ENCODE data around the gene LYPLA2.

LYPLA2 gene

GRCh38 chr1:23790696-23791515, at the start of gene LYPLA2:
Gene LYPLA2 (plus strand): TSS chr1:23791145. CDS start chr1:23792683, 1,538 bp downstream.
- DNase-seq = peak; percentile 51

GRCh38 chr1:23741609-23742008, 49.3 kb upstream of the LYPLA2 start:
- no peak for DNase-seq

- DNase-seq = peak; percentile 5
Observed at GRCh38 chr1:23742670-23743286, 48.2 kb upstream of the LYPLA2 start.

GRCh38 chr1:23743287-23744152, 47.4 kb upstream of the LYPLA2 start, which contains the start of gene ELOA:
Gene ELOA (plus strand): TSS chr1:23743471. CDS start chr1:23743504, 33 bp downstream.
- no peak for DNase-seq

- peak; percentile 14 for DNase-seq
Observed at GRCh38 chr1:23745515-23745914, 45.4 kb upstream of the LYPLA2 start.

DNA sequence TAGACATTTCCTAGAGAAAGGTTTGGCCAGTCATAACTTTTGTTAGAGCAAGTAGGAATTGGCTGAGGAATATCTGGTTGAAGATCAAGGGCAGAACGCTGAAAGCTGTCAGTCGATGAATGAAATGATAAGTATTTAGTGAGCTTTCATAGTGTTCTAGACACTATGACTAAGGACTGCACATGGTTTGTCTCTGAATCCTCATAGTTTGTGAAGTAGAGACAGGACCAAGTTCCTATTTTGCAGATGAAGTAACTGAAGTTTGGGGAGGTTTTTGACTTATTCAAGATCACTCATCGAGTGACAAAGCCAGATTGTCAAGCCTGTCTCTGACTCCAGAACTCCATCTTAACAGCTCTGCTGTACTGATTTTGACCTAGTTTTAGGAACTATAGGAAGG, 42.9 kb upstream of the LYPLA2 start:
- DNase-seq = no peak

DNA sequence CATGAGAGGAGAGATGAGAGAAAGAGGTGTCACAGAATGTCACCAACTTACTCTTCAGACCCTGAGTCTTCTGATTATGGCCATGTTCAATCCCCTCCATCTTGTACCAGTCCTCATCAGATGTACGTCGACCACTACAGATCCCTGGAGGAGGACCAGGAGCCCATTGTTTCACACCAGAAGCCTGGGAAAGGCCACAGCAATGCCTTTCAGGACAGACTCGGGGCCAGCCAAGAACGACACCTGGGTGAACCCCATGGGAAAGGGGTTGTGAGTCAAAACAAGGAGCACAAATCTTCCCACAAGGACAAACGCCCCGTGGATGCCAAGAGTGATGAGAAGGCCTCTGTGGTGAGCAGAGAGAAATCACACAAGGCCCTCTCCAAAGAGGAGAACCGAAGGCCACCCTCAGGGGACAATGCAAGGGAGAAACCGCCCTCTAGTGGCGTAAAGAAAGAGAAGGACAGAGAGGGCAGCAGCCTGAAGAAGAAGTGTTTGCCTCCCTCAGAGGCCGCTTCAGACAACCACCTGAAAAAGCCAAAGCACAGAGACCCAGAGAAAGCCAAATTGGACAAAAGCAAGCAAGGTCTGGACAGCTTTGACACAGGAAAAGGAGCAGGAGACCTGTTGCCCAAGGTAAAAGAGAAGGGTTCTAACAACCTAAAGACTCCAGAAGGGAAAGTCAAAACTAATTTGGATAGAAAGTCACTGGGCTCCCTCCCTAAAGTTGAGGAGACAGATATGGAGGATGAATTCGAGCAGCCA, 39.7 kb upstream of the LYPLA2 start:
- peak; percentile 33 for DNase-seq

DNA sequence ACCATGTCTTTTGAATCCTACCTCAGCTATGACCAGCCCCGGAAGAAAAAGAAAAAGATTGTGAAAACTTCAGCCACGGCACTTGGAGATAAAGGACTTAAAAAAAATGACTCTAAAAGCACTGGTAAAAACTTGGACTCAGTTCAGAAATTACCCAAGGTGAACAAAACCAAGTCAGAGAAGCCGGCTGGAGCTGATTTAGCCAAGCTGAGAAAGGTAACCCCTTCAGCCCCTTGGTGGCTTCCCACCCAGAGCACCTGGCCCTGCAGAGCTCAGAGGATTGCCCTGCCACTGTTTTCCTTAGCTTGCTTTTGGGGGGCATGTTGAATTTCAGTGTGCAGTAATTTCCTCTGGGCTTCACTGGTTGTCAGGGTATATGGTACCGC, 39.1 kb upstream of the LYPLA2 start:
- no peak for DNase-seq

DNA sequence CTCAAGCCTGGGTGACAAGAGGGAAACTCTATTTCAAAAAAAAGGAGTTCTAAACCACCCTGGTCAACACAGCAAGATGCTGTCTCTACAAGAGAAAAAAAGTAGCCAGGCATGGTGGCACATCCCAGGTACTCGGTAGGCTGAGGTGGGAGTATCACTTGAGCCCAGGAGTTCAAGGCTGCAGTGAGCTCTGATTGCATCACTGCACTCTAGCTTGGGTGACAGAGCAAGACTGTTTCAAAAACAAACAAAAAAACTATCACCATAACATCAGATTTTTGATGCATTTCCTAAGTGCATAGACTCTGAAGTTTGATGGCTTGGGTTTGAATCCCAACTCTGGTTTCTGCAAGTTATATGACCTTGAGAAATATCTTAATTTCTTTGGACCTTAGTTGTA, 38.0 kb upstream of the LYPLA2 start:
- DNase-seq = no peak

- no peak for DNase-seq
Observed at GRCh38 chr1:23756676-23757075, 34.3 kb upstream of the LYPLA2 start.

DNA sequence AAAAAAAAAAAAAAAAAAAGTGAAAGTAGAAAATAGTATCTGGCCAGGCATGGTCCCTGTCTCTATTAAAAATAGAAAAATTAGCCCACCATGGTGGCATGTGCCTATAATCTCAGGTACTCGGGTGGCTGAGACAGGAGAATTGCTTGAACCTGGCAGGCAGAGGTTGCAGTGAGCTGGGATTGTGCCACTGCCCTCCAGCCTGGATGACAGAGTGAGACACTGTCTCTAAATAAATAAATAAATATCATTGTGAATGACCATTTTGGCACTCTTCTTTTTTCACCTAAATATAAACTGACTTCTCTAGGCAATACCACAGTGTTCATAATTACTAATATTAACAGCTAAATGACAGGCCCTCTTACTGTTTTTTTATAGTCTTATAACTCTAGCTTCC, 33.1 kb upstream of the LYPLA2 start:
- no peak for DNase-seq

GRCh38 chr1:23759277-23759676, 31.7 kb upstream of the LYPLA2 start:
- DNase-seq = no peak

GRCh38 chr1:23763041-23763577, 27.8 kb upstream of the LYPLA2 start:
- DNase-seq = no peak

GRCh38 chr1:23768733-23769132, 22.2 kb upstream of the LYPLA2 start:
- DNase-seq = no peak

DNA sequence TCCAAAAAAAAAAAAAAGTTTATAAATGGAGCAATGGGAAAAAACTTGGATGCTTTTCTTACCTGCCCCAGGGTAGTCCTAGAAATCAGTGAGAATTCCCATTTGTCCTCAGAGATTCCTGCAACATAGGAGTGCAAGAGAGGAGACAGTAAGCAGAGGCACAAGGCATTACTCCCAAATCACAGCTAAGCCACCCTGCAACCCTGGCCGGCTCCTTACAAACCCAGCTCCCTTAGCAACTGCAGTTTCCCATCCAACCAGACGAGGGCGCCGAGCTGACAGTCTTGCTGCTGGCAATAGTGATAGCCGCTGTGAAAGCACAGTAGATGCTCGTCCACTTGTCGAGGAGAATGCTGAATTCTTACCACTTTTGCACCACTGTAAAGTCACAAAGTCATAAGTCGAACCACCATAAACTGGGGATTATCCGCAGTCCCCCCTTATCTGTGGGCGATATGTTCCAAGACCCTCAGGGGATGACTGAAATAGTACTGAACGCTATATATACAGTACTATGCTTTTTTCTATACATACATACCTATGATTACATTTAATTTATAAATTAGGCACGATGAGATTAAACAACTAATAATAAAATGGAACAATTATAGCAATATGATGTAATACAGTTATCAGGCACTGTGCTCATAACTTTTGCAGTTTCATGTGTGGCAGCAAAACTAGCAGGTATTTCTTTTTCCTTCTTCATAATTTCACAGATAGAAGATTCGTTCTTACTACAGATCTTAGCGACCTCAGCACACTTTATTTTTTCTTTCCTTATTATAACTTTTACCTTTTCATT, 18.7 kb upstream of the LYPLA2 start:
- DNase-seq = peak; percentile 78

DNA sequence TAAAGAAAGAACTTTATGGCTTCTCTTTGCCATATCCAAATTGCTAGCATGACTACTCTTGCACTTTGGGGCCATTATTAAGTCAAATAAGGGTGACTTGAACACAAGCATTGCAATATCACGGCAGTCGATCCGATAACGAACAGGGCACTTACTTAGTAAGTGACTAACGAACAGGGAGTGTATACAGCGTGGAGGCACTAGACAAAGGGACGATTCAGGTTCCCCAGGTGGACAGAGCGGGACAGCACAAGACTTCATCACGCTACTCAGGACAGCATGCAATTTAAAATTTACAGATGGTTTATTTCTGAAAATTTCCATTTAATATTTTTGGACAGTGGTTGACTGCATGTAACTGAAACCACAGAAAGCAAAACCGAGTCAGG, 18.1 kb upstream of the LYPLA2 start:
- no peak for DNase-seq

DNA sequence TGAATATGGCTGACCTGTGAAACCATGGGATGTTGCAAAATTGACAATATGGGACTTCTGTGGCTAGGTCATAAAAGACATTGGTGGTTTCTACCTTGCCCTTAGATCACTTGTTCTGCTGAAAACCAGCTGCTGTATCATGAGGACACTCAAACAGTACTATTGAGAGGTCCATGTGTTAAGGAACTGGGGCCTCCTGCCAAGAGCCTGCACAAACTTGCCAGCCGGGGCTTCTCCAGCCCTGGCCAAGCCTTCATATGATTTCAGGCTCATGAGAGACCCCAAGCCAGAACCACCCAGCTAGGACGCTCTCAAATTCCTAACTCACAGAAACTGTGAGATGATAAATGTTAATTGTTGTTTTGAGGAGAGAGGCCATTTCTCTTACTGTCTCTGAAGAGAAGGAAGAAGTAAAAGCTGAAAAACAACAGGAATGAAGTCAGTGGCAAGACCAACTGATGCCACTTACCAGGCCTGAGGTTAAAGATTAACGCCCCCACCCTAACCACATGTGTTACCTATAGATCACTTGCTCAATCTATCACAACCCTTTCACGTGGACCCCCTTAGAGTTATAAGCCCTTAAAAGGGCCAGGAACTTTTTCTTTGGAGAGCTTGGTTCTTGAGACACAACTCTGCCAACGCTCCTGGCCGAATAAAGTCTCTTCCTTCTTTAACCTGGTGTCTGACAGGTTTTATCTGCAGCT, 16.6 kb upstream of the LYPLA2 start:
- no peak for DNase-seq

DNA sequence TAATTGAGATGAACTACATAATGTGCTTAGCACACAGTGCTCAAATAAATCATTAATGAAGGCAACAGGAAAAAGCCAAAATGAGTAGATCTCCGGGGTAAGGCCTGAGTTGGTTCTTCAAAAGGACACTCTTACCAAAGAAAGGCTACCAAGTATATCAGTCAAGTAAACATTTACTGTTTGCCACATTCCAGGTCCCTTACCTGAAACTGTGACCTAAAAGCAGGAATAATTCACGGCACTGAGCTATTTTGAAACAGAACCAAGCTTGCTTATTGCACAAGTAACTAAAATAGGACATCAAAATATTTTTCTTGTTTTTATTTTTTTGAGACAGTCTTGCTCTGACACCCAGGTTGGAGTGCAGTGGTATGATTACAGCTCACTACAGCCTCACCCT, 14.7 kb upstream of the LYPLA2 start:
- no peak for DNase-seq

- peak; percentile 42 for DNase-seq
Observed at GRCh38 chr1:23777979-23778814, 12.7 kb upstream of the LYPLA2 start, which contains the start of gene PITHD1. Gene PITHD1 (plus strand): TSS chr1:23778418. CDS start chr1:23778516, 98 bp downstream.

All from NCI-H1694 (cell line).